Measurements from ENCODE around the gene TIGD2. TPM values are rescaled to one million over a fixed set of nuclear protein-coding genes. Genes with fewer than 3 reads are reported as not detected.

The TIGD2 gene
- total and polyA plus RNA-seq, 9 of the 15 experiments (the other 6 are each of a cell fraction or from before 2014, with no cell fraction given) = 3.6 to 15.0 (median 9.8) TPM

- POLR2A ChIA-PET = no interaction called here
- no TSS peak for BruUV-seq (replicated peaks)
- no peak overlapping the region for H3K27ac ChIP-seq (ENCODE audit: extremely low read depth, low read depth, low read length)
- DNase-seq (ENCODE audit: extremely low read depth in 1 of 4, low spot score in 3 of 4) (no peak), ATAC-seq (no peak), FAIRE-seq (no peak)
- WGBS (ENCODE audit: insufficient coverage, low coverage, missing lambda C conversion rate) = 48% methylated on average over 4 of the region's 4 CpGs
- peaks cover 13% of the 10 kb centered on the region for H3K79me2 ChIP-seq (ENCODE audit: control insufficient read depth, insufficient read depth, low read length)
- peaks cover 3% of the 10 kb centered on the region; the same call in 1 of the 3 replicates for H3K36me3 ChIP-seq (ENCODE audit: control insufficient read depth, insufficient read depth, low read length)
- no peaks in the 10 kb centered on the region for H4K20me1 ChIP-seq (replicated peaks; ENCODE audit: control insufficient read depth, insufficient read depth, low read length)
- peaks cover 8 to 11% of the 10 kb centered on the region in 2 experiments; a peak in 4 of 5 replicates for H3K4me1 ChIP-seq (replicated peaks in 1 of 2; ENCODE audit: control insufficient read depth in 2 of 2, insufficient read depth in 2 of 2, low read length in 2 of 2)
- H3K9me1 ChIP-seq (ENCODE audit: control insufficient read depth, insufficient read depth, low read length) = no peaks in the 10 kb centered on the region
- H2AFZ ChIP-seq (ENCODE audit: low read depth, low read length) = no peak overlapping the region
- H3K4me2 ChIP-seq (ENCODE audit: insufficient read depth, low read length) = no peak overlapping the region
- peaks cover 6 to 34% of the 10 kb centered on the region in 2 experiments; a peak in 4 of 5 replicates for H3K27me3 ChIP-seq (ENCODE audit: control insufficient read depth in 2 of 2, insufficient read depth in 2 of 2, low read length in 2 of 2)
- CTCF ChIA-PET (ENCODE audit: low intra/inter-chr PET ratio) = no interaction called here
- H3K9ac ChIP-seq (ENCODE audit: insufficient read depth in 1 of 2, low read depth in 2 of 2, low read length in 2 of 2) = no peak overlapping the region
- in situ Hi-C loops (cut with MboI) (no loop called here), intact Hi-C loops (cut with micrococcal nuclease) (no loop called here)
- H3K4me3 ChIP-seq = no peak overlapping the region
- H3K9me3 ChIP-seq (replicated peaks; ENCODE audit: control insufficient read depth, insufficient read depth, low read depth, low read length) = no peaks in the 10 kb centered on the region
- TF ChIP-seq E2F4 (CRISPR knock-in tag; IDR thresholded peaks at IDR 0.05; ENCODE audit: low read depth) = no peak
- peak in 1 of 2 experiments; percentile 88; a peak in 2 of 3 replicates for TF ChIP-seq CBX3 (IDR thresholded peaks at IDR 0.05; ENCODE audit: borderline replicate concordance in 1 of 2, low read length in 2 of 2)
- peak; percentile 47; the same call in 1 of the 2 replicates for TF ChIP-seq CEBPB (tag; IDR thresholded peaks at IDR 0.05)
- TF ChIP-seq STAT5A (IDR thresholded peaks at IDR 0.05; ENCODE audit: borderline replicate concordance, low read length) = no peak
- peak; percentile 22 to 49; a peak in 2 of 4 replicates for TF ChIP-seq TRIM24 (IDR thresholded peaks at IDR 0.05)
- TF ChIP-seq RNF2 (IDR thresholded peaks at IDR 0.05) = no peak
- TF ChIP-seq CHD7 (IDR thresholded peaks at IDR 0.05; ENCODE audit: low read depth, low read length) = no peak
- TF ChIP-seq ZNF551 (CRISPR knock-in tag; IDR thresholded peaks at IDR 0.05) = no peak
- no peak for TF ChIP-seq MCM7 (IDR thresholded peaks at IDR 0.05)
- TF ChIP-seq ZNF217 (CRISPR knock-in tag; IDR thresholded peaks at IDR 0.05) = no peak
- no peak for TF ChIP-seq ZNF212 (CRISPR knock-in tag; IDR thresholded peaks at IDR 0.05)
These were observed 3.2 kb upstream of the TIGD2 start for GRCh38 chr4:89108091-89108490.
